ENCODE results near the gene CAPN5.

DNA sequence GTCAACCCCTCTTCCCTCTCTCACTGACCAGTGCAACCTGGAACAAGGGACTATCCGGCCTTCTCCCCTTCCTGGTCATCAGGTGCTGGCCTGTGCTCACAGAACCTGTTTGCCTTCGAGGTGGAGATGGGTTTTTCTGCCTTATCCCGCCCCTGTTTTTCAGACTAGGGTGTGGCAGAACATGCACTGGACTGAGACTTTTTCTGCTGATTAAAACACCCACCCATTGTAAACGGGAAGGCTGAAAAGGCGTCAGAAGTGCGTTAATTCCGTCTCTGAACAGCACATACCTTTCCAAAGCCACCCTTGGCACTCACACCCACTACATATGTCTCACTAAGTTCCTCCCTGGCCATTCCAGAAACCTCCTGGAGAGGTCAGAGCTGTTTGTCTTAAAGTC lies 36.9 kb upstream of the CAPN5 start:
- TF ChIP-seq, protein P1, sequence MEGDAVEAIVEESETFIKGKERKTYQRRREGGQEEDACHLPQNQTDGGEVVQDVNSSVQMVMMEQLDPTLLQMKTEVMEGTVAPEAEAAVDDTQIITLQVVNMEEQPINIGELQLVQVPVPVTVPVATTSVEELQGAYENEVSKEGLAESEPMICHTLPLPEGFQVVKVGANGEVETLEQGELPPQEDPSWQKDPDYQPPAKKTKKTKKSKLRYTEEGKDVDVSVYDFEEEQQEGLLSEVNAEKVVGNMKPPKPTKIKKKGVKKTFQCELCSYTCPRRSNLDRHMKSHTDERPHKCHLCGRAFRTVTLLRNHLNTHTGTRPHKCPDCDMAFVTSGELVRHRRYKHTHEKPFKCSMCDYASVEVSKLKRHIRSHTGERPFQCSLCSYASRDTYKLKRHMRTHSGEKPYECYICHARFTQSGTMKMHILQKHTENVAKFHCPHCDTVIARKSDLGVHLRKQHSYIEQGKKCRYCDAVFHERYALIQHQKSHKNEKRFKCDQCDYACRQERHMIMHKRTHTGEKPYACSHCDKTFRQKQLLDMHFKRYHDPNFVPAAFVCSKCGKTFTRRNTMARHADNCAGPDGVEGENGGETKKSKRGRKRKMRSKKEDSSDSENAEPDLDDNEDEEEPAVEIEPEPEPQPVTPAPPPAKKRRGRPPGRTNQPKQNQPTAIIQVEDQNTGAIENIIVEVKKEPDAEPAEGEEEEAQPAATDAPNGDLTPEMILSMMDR (conservative IDR thresholded peaks at IDR 0.05 in 1 of 2, IDR thresholded peaks at IDR 0.05 in 1 of 2; ENCODE audit: low read depth in 1 of 2, low read length in 2 of 2) = no peak
- TF ChIP-seq EZH2 (IDR thresholded peaks at IDR 0.05; ENCODE audit: low read length, missing control alignments) = no peak

All from fibroblast of lung (primary cell).